ENCODE results near the gene ERBB4. TPM values are rescaled to one million over a fixed set of nuclear protein-coding genes. Genes with fewer than 3 reads are reported as not detected.
"Not testable (repeated sequence)": the region's sequence is repeated elsewhere in the genome, so short reads cannot be mapped to it uniquely, and the experiment has no call there.

Gene ERBB4
- total RNA-seq, 4 donors from 2014 or later, result 5.5 to 21.0 (median 18.3) TPM

- intact Hi-C loops (cut with DNase I), result no loop called here
- H3K27ac ChIP-seq, result no peak overlapping the region
- H3K27me3 ChIP-seq, result no peaks in the 10 kb centered on the region
- TF ChIP-seq POLR2A (IDR thresholded peaks at IDR 0.05), result no peak
- TF ChIP-seq, protein P1, sequence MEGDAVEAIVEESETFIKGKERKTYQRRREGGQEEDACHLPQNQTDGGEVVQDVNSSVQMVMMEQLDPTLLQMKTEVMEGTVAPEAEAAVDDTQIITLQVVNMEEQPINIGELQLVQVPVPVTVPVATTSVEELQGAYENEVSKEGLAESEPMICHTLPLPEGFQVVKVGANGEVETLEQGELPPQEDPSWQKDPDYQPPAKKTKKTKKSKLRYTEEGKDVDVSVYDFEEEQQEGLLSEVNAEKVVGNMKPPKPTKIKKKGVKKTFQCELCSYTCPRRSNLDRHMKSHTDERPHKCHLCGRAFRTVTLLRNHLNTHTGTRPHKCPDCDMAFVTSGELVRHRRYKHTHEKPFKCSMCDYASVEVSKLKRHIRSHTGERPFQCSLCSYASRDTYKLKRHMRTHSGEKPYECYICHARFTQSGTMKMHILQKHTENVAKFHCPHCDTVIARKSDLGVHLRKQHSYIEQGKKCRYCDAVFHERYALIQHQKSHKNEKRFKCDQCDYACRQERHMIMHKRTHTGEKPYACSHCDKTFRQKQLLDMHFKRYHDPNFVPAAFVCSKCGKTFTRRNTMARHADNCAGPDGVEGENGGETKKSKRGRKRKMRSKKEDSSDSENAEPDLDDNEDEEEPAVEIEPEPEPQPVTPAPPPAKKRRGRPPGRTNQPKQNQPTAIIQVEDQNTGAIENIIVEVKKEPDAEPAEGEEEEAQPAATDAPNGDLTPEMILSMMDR (IDR thresholded peaks at IDR 0.05), result no peak
- H3K4me1 ChIP-seq, result peaks cover 5 to 10% of the 10 kb centered on the region in 2 donors
- no peak overlapping the region for H3K4me3 ChIP-seq (replicated peaks in 1 of 3)
- H3K9me3 ChIP-seq, result no peaks in the 10 kb centered on the region
- 39 to 49% methylated on average over 1 of the region's 1 CpG for WGBS, 2 donors
- no peaks in the 10 kb centered on the region for H3K36me3 ChIP-seq
- no peak for DNase-seq
Measured at GRCh38 chr2:212109217-212109616, 429.4 kb downstream of the ERBB4 start.

GRCh38 chr2:212107989-212108388, 430.6 kb downstream of the ERBB4 start:
- Histone ChIP-seq H3K4me1 (peaks cover 5 to 10% of the 10 kb centered on the region in 2 donors), H3K27ac (no peak overlapping the region), H3K4me3 (replicated peaks in 1 of 3) (no peak overlapping the region), H3K36me3 (no peaks in the 10 kb centered on the region), H3K27me3 (no peaks in the 10 kb centered on the region), H3K9me3 (no peaks in the 10 kb centered on the region)
- DNase-seq, result no peak
- 79% methylated on average over 2 of the region's 2 CpGs for WGBS, 2 donors
- intact Hi-C loops (cut with DNase I), result no loop called here
- TF ChIP-seq POLR2A (IDR thresholded peaks at IDR 0.05), result no peak
- TF ChIP-seq, protein P1 (IDR thresholded peaks at IDR 0.05), result no peak

- no peaks in the 10 kb centered on the region for H3K9me3 ChIP-seq
- H3K27ac ChIP-seq, result no peak overlapping the region
- H3K4me3 ChIP-seq (replicated peaks in 1 of 3), result no peak overlapping the region
- no peak for DNase-seq
- TF ChIP-seq, protein P1 (IDR thresholded peaks at IDR 0.05), result no peak
- TF ChIP-seq POLR2A (IDR thresholded peaks at IDR 0.05), result no peak
- H3K36me3 ChIP-seq, result no peaks in the 10 kb centered on the region
- H3K27me3 ChIP-seq, result no peaks in the 10 kb centered on the region
- intact Hi-C loops (cut with DNase I), result no loop called here
- 88 to 95% methylated on average over 2 of the region's 2 CpGs for WGBS, 2 donors
- peaks cover 5 to 10% of the 10 kb centered on the region in 2 donors for H3K4me1 ChIP-seq
Measured at GRCh38 chr2:212107014-212107413, 431.6 kb downstream of the ERBB4 start.

DNA sequence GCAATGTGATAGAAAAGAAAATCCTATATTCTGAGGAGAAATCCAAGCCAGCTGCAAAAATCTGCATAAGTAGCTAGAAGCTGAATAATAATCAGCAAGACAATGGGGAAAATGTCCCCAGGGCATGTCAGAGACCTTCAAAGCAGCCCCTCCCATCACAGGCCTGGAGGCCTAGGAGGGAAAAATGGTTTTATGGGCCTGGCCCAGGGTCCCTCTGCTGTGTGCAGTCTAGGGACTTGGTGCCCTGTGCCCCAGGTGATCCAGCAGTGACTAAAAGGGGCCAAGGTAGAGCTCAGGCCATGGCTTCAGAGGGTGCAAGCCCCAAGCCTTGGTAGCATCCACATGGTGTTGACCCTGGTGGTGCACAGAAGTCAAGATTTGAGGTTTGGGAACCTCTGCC, 432.1 kb downstream of the ERBB4 start:
- intact Hi-C loops (cut with DNase I); H3K36me3 ChIP-seq; H3K4me3 ChIP-seq (replicated peaks in 1 of 3); H3K27ac ChIP-seq; DNase-seq; H3K27me3 ChIP-seq; H3K9me3 ChIP-seq: not testable (repeated sequence)
- H3K4me1 ChIP-seq, result peaks cover 5 to 10% of the 10 kb centered on the region in 2 donors

DNA sequence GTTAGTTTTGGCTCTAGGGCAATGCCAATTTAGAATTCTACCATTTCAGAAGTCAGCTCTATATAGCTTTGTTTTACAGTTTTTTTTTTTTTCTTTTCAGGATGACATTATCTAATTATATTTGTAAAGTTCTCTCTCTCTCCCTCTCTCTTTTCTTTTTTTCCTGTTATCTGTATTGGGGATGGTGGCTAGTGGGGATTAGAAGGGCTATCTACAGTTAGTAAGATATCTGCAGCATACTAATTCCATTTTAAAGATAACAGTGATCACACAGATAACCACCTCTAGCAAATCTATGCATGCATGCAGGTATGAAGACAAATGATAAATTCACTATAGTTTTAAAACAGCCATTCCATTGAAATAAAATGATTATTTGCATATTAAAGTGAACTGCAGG, 438.9 kb downstream of the ERBB4 start:
- DNase-seq, result no peak
- Histone ChIP-seq H3K27ac (no peak overlapping the region), H3K36me3 (no peaks in the 10 kb centered on the region), H3K27me3 (no peaks in the 10 kb centered on the region), H3K4me3 (replicated peaks in 1 of 3) (no peak overlapping the region), H3K4me1 (peaks cover 0 to 3% of the 10 kb centered on the region in 2 donors), H3K9me3 (no peaks in the 10 kb centered on the region)
- TF ChIP-seq, protein P1 (IDR thresholded peaks at IDR 0.05), result no peak
- no peak for TF ChIP-seq POLR2A (IDR thresholded peaks at IDR 0.05)
- intact Hi-C loops (cut with DNase I), result no loop called here

DNA sequence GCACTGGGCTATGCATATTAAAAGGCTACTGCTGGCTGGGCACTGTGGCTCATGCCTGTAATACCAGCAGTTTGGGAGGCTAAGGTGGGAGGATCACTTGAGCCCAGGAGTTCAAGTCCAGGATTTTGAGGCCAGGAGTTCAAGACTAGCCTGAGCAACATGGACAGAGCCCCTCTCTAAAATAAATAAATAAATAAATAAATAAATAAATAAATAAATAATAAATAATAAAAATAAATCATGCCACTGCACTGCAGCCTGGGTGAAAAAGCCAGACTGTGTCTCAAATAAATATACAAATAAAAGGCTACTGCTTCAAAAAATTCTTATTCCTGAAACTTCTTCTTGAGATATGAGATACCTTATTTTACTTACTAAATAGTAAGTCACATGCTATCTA, 439.6 kb downstream of the ERBB4 start:
- no peak overlapping the region for H3K27ac ChIP-seq
- no peaks in the 10 kb centered on the region for H3K9me3 ChIP-seq
- H3K36me3 ChIP-seq, result no peaks in the 10 kb centered on the region
- H3K27me3 ChIP-seq, result no peaks in the 10 kb centered on the region
- H3K4me1 ChIP-seq, result peaks cover 0 to 3% of the 10 kb centered on the region in 2 donors
- DNase-seq, result no peak
- TF ChIP-seq, protein P1 (IDR thresholded peaks at IDR 0.05), result no peak
- no peak for TF ChIP-seq POLR2A (IDR thresholded peaks at IDR 0.05)
- no peak overlapping the region for H3K4me3 ChIP-seq (replicated peaks in 1 of 3)
- intact Hi-C loops (cut with DNase I), result no loop called here
